HG02588 (cell line): Measurements from ENCODE around the gene PCDHA9.

Experiments
- ATAC-seq: cut with Tn5 transposase; IDR thresholded peaks from one replicate; pipeline ENCODE4 v1.9.1; 2021; ENCODE audit warnings: mild to moderate bottlenecking, moderate library complexity; ENCODE audit not compliant: unreplicated experiment

The PCDHA9 gene

DNA sequence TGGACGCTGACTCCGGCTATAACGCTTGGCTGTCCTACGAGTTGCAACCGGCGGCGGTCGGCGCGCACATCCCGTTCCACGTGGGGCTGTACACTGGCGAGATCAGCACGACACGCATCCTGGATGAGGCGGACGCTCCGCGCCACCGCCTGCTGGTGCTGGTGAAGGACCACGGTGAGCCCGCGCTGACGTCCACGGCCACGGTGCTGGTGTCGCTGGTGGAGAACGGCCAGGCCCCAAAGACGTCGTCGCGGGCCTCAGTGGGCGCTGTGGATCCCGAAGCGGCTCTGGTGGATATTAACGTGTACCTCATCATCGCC lies 29.0 kb downstream of the PCDHA9 start:
- no peak for ATAC-seq

DNA sequence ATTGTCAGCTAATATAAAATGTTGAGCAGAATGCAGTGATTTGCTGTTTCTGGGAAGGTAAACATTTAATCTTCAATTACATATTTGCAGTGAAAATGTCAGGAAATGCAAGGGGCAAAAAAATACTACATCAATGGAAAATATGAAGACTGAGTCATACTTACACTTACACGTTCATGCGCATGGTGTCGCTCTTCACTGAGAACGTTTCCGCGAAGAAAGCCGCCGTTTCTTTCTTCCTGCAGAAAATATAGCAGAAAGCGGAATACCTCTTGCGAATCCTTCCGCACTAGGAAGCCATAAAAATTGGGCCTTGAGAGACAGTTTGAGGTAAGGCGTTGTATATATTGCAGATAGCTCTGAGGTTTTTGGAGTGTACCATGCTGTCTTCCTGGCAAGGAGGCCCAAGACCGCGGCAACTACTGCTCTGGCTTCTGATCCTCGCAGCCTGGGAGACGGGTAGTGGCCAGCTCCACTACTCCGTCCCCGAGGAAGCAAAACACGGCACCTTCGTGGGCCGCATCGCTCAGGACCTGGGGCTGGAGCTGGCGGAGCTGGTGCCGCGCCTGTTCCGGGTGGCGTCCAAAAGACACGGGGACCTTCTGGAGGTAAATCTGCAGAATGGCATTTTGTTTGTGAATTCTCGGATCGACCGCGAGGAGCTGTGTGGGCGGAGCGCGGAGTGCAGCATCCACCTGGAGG lies 33.9 kb downstream of the PCDHA9 start, which contains the start of gene PCDHA13:
TSS of gene PCDHA13 (plus strand) at position 236 of the 702 bp plus-strand sequence. CDS start at position 381, 145 bp downstream.
- no peak for ATAC-seq

DNA sequence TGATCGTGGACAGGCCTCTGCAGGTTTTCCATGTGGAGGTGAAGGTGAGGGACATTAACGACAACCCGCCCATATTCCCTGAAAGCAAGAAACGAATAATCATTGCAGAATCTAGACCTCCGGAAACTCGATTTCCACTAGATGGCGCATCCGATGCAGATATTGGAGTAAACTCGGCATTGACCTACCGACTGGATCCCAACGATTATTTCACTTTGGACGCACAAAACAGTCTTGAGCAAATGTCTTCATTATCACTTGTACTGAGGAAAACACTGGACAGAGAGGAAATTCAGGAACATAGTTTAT lies 34.4 kb downstream of the PCDHA9 start:
- ATAC-seq = no peak

DNA sequence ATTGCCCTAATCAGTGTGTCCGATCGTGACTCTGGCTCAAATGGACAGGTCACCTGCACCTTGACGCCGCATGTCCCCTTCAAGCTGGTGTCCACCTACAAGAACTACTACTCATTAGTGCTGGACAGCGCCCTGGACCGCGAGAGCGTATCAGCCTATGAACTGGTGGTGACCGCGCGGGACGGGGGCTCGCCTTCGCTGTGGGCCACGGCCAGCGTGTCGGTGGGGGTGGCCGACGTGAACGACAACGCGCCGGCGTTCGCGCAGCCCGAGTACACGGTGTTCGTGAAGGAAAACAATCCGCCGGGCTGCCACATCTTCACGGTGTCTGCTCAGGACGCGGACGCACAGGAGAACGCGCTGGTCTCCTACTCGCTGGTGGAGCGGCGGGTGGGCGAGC lies 35.2 kb downstream of the PCDHA9 start:
- no peak for ATAC-seq

DNA sequence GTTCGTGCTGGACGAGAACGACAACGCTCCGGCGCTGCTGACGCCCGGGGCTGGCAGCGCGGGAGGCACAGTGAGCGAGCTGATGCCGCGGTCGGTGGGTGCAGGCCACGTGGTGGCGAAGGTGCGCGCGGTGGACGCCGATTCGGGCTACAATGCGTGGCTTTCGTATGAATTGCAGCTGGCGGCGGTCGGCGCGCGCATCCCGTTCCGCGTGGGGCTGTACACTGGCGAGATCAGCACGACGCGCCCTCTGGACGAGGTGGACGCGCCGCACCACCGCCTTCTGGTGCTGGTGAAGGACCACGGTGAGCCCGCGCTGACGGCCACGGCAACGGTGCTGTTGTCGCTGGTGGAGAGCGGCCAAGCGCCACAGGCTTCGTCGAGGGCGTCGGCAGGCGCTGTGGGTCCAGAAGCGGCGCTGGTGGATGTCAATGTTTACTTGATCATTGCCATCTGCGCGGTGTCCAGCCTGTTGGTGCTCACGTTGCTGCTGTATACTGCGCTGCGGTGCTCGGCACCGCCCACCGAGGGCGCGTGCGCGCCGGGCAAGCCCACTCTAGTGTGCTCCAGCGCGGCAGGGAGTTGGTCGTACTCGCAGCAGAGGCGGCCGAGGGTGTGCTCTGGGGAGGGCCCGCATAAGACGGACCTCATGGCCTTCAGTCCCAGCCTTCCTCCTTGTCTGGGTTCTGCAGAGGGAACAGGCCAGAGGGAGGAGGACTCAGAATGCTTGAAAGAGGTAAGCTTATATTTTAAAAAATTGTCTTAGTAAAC lies 35.9 kb downstream of the PCDHA9 start:
- ATAC-seq = no peak
